Tibial nerve (tissue), 4 donors: ENCODE measurements around the gene GDF11.
A peak's percentile ranks its signal among the peaks of the same experiment; 100 is the strongest.

Experiments
- EP300 ChIP-seq, 2 donors: sonication (generic); formaldehyde crosslinking; IDR thresholded peaks; one replicate each; pipeline ENCODE4 v1.6.1; 2017; ENCODE audit warnings: antibody characterized with exemption in 2 of 2, mild to moderate bottlenecking in 1 of 2
- TF ChIP-seq, protein P1 (sequence below), 5 experiments: fragments of 200-600 bp in 3 of 5; fragments of 450-650 bp in 2 of 5; sonication (generic) in 3 of 5; IDR thresholded peaks; one replicate each; pipeline ENCODE4 v1.5.1; 2016 to 2019; ENCODE audit warnings: antibody characterized with exemption in 5 of 5, mild to moderate bottlenecking in 3 of 5, moderate library complexity in 2 of 5

DNA sequence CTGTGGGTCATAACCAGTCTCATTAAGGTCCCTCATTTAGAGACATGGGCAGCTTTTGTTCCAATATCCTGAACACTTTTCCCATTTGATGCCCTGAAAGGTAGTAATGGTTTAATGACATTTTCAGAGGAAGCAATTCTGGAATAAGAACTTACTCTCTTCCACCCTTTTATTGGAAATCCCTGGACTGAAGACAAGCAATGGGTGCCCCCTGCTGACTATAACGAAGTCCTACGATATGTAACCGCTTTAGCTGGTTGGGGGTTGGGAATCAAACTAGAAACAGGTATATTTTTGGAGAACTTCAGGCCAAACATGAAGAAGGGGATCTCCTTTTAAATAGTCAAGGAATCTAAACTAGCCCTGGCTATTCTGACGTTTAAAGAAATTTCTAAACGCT, 54.1 kb downstream of the GDF11 start:
- TF ChIP-seq, protein P1, sequence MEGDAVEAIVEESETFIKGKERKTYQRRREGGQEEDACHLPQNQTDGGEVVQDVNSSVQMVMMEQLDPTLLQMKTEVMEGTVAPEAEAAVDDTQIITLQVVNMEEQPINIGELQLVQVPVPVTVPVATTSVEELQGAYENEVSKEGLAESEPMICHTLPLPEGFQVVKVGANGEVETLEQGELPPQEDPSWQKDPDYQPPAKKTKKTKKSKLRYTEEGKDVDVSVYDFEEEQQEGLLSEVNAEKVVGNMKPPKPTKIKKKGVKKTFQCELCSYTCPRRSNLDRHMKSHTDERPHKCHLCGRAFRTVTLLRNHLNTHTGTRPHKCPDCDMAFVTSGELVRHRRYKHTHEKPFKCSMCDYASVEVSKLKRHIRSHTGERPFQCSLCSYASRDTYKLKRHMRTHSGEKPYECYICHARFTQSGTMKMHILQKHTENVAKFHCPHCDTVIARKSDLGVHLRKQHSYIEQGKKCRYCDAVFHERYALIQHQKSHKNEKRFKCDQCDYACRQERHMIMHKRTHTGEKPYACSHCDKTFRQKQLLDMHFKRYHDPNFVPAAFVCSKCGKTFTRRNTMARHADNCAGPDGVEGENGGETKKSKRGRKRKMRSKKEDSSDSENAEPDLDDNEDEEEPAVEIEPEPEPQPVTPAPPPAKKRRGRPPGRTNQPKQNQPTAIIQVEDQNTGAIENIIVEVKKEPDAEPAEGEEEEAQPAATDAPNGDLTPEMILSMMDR (IDR thresholded peaks at IDR 0.05), result peak; percentile 36 to 68 (median 45)
- no peak for TF ChIP-seq EP300 (IDR thresholded peaks at IDR 0.05)
